ENCODE measurements around the gene PSMA1.
A peak's percentile ranks its signal among the peaks of the same experiment; 100 is the strongest.
"Not testable (repeated sequence)": the region's sequence is repeated elsewhere in the genome, so short reads cannot be mapped to it uniquely, and the experiment has no call there.

The PSMA1 gene

GRCh38 chr11:14519917-14520746 is at the start of gene PSMA1:
PSMA1 (minus strand) TSS chr11:14520386; CDS start chr11:14520299, 87 bp downstream.
- peak; percentile 92 for DNase-seq (ENCODE audit: low spot score)

GRCh38 chr11:14569516-14569915 is 49.3 kb upstream of the PSMA1 start:
- not testable (repeated sequence) for DNase-seq (ENCODE audit: low spot score)

- no peak for DNase-seq (ENCODE audit: low spot score)
Observed at GRCh38 chr11:14567064-14567651, 47.0 kb upstream of the PSMA1 start.

- DNase-seq (ENCODE audit: low spot score): no peak
Observed at GRCh38 chr11:14566331-14567063, 46.3 kb upstream of the PSMA1 start.

GRCh38 chr11:14565845-14566244 is 45.7 kb upstream of the PSMA1 start:
- DNase-seq (ENCODE audit: low spot score): no peak

- no peak for DNase-seq (ENCODE audit: low spot score)
Observed at GRCh38 chr11:14555818-14556217, 35.6 kb upstream of the PSMA1 start.

GRCh38 chr11:14554959-14555358 is 34.8 kb upstream of the PSMA1 start:
- peak; percentile 47 for DNase-seq (ENCODE audit: low spot score)

GRCh38 chr11:14552089-14552488 is 31.9 kb upstream of the PSMA1 start:
- no peak for DNase-seq (ENCODE audit: low spot score)

- DNase-seq (ENCODE audit: low spot score): no peak
Observed at GRCh38 chr11:14551380-14551779, 31.2 kb upstream of the PSMA1 start.

- DNase-seq (ENCODE audit: low spot score): no peak
Observed at GRCh38 chr11:14549891-14550290, 29.7 kb upstream of the PSMA1 start.

- DNase-seq (ENCODE audit: low spot score): no peak
Observed at GRCh38 chr11:14547440-14547839, 27.3 kb upstream of the PSMA1 start.

- no peak for DNase-seq (ENCODE audit: low spot score)
Observed at GRCh38 chr11:14546672-14547071, 26.5 kb upstream of the PSMA1 start.

- no peak for DNase-seq (ENCODE audit: low spot score)
Observed at GRCh38 chr11:14544611-14545010, 24.4 kb upstream of the PSMA1 start.

- DNase-seq (ENCODE audit: low spot score): no peak
Observed at GRCh38 chr11:14543260-14543659, 23.1 kb upstream of the PSMA1 start.

- no peak for DNase-seq (ENCODE audit: low spot score)
Observed at GRCh38 chr11:14542324-14542723, 22.1 kb upstream of the PSMA1 start.

- peak; percentile 30 for DNase-seq (ENCODE audit: low spot score)
Observed at GRCh38 chr11:14541192-14541947, 21.2 kb upstream of the PSMA1 start.

- no peak for DNase-seq (ENCODE audit: low spot score)
Observed at GRCh38 chr11:14539982-14540421, 19.8 kb upstream of the PSMA1 start.

GRCh38 chr11:14538926-14539554 is 18.9 kb upstream of the PSMA1 start:
- DNase-seq (ENCODE audit: low spot score): no peak

- DNase-seq (ENCODE audit: low spot score): no peak
Observed at GRCh38 chr11:14538271-14538925, 18.2 kb upstream of the PSMA1 start.

GRCh38 chr11:14537134-14537599 is 17.0 kb upstream of the PSMA1 start:
- no peak for DNase-seq (ENCODE audit: low spot score)

- not testable (repeated sequence) for DNase-seq (ENCODE audit: low spot score)
Observed at GRCh38 chr11:14535166-14535565, 15.0 kb upstream of the PSMA1 start.

Measured in globus pallidus (tissue), 1 donor.